Panc1 (cell line): ENCODE data around the gene FAF1.

Experiments
- POLR2AphosphoS5 ChIP-seq: IDR thresholded peaks from 2 replicates; pipeline ENCODE4 v1.6.1; 2012; ENCODE audit warnings: mild to moderate bottlenecking, low read depth, low read length, moderate library complexity
- SIN3A ChIP-seq: IDR thresholded peaks from 2 replicates; pipeline ENCODE4 v1.6.1; 2012; ENCODE audit warnings: low read depth, mild to moderate bottlenecking, low read length, moderate library complexity, borderline replicate concordance; ENCODE audit not compliant: insufficient read depth
- TCF7L2 ChIP-seq: IDR thresholded peaks from 2 replicates; pipeline ENCODE4 v1.6.1; 2011; ENCODE audit warnings: mild to moderate bottlenecking, low read depth, low read length, inconsistent platforms
- TF ChIP-seq, protein P1 (sequence below): fragments of 450-650 bp; IDR thresholded peaks from 2 replicates; pipeline ENCODE4 v1.5.1; 2017; ENCODE audit warnings: mild to moderate bottlenecking
- TF ChIP-seq, protein P2 (sequence below), 2 experiments: IDR thresholded peaks; 2 replicates each; pipeline ENCODE4 v1.6.1; 2011 to 2012; ENCODE audit warnings: low read depth in 2 of 2, control low read depth in 1 of 2, low read length in 1 of 2, mild to moderate bottlenecking in 1 of 2, moderate library complexity in 1 of 2; ENCODE audit not compliant: insufficient read depth in 1 of 2

DNA sequence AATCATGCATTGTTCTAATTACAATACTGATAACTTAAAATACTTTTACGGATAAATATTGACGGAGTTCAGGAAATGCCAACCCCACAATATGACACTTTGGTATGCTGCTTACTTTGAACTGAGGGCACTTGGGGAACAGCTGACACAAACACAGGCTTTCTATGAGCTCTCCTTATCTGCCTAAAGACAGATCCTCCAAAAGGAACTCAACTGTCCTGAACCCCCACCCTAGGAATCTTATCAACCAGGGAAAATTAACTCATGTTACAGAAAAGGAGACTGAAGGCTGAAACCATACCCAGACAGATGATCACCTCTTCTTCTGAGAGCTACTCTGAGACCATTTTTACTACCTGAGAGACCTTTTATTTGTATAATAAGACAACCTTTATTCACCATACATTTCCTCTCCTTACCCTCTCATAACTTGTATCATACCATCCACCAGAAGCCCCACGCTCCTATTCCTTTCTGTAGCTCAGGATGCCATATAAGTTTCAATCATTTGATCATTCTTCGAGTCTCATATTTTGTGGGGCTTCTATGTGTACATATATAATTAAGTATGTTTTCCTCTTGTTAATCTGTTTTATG is 239.5 kb downstream of the FAF1 start:
- TF ChIP-seq, protein P1, sequence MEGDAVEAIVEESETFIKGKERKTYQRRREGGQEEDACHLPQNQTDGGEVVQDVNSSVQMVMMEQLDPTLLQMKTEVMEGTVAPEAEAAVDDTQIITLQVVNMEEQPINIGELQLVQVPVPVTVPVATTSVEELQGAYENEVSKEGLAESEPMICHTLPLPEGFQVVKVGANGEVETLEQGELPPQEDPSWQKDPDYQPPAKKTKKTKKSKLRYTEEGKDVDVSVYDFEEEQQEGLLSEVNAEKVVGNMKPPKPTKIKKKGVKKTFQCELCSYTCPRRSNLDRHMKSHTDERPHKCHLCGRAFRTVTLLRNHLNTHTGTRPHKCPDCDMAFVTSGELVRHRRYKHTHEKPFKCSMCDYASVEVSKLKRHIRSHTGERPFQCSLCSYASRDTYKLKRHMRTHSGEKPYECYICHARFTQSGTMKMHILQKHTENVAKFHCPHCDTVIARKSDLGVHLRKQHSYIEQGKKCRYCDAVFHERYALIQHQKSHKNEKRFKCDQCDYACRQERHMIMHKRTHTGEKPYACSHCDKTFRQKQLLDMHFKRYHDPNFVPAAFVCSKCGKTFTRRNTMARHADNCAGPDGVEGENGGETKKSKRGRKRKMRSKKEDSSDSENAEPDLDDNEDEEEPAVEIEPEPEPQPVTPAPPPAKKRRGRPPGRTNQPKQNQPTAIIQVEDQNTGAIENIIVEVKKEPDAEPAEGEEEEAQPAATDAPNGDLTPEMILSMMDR: no peak
- TF ChIP-seq POLR2AphosphoS5: no peak
- TF ChIP-seq, protein P2, sequence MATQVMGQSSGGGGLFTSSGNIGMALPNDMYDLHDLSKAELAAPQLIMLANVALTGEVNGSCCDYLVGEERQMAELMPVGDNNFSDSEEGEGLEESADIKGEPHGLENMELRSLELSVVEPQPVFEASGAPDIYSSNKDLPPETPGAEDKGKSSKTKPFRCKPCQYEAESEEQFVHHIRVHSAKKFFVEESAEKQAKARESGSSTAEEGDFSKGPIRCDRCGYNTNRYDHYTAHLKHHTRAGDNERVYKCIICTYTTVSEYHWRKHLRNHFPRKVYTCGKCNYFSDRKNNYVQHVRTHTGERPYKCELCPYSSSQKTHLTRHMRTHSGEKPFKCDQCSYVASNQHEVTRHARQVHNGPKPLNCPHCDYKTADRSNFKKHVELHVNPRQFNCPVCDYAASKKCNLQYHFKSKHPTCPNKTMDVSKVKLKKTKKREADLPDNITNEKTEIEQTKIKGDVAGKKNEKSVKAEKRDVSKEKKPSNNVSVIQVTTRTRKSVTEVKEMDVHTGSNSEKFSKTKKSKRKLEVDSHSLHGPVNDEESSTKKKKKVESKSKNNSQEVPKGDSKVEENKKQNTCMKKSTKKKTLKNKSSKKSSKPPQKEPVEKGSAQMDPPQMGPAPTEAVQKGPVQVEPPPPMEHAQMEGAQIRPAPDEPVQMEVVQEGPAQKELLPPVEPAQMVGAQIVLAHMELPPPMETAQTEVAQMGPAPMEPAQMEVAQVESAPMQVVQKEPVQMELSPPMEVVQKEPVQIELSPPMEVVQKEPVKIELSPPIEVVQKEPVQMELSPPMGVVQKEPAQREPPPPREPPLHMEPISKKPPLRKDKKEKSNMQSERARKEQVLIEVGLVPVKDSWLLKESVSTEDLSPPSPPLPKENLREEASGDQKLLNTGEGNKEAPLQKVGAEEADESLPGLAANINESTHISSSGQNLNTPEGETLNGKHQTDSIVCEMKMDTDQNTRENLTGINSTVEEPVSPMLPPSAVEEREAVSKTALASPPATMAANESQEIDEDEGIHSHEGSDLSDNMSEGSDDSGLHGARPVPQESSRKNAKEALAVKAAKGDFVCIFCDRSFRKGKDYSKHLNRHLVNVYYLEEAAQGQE (IDR thresholded peaks at IDR 0.05; ENCODE audit: insufficient read depth in 1 of 2, low read depth in 2 of 2, low read length in 1 of 2): no peak
- TF ChIP-seq TCF7L2: no peak
- no peak for TF ChIP-seq SIN3A
